Caco-2 (cell line): Measurements from ENCODE around the gene BCL2L12. TPM values are rescaled to one million over a fixed set of nuclear protein-coding genes. Genes with fewer than 3 reads are reported as not detected.

Source experiments
- BruUV-seq: library from RNA; stranded (reverse); fragments of 400-500 nt; replicated peaks from 2 replicates; lab custom pipeline; 2021; lab: Mats Ljungman, UMichigan
- CTCF ChIA-PET: fragments of 300-600 bp; sonication (Branson Sonifier 250); formaldehyde crosslinking; loops from one replicate; lab custom pipeline; 2022; ENCODE audit warnings: antibody characterized with exemption; lab: Charles Lee
- POLR2A ChIA-PET: fragments of 300-600 bp; sonication (Branson Sonifier 250); formaldehyde crosslinking; loops from one replicate; lab custom pipeline; 2022; ENCODE audit warnings: antibody characterized with exemption; lab: Charles Lee
- DNase-seq, 2 experiments: peaks; one replicate each; pipeline versions ENCODE4 v3.0.0 to v3.0.0-alpha.2; 2020 to 2022
- H3K27me3 ChIP-seq: replicated peaks from 2 replicates; pipeline ENCODE4 v1.6.0; 2011; ENCODE audit warnings: low read length; ENCODE audit not compliant: control insufficient read depth, insufficient read depth
- H3K36me3 ChIP-seq: 2 replicates; pipeline ENCODE4 v1.5.1; 2011; ENCODE audit warnings: low read length; ENCODE audit not compliant: control insufficient read depth, insufficient read depth
- H3K4me1 ChIP-seq: fragments of 250-450 bp; sonication (Bioruptor Pico); 2 replicates; pipeline ENCODE4 v1.5.1; 2020; ENCODE audit warnings: mild to moderate bottlenecking
- H3K4me3 ChIP-seq: 2 replicates; pipeline ENCODE4 v1.5.1; 2011; ENCODE audit warnings: low read depth, mild to moderate bottlenecking, control low read depth, low read length
- H3K9me3 ChIP-seq: fragments of 250-450 bp; sonication (Bioruptor Pico); 2 replicates; pipeline ENCODE4 v1.5.1; 2020; ENCODE audit warnings: mild to moderate bottlenecking, moderate library complexity
- H3K27ac Mint-ChIP-seq: one replicate; pipeline ENCODE4 v1.8.0; 2022; ENCODE audit warnings: mixed read lengths; ENCODE audit not compliant: unreplicated experiment
- H3K27me3 Mint-ChIP-seq: one replicate; pipeline ENCODE4 v1.8.0; 2022; ENCODE audit warnings: mixed read lengths; ENCODE audit not compliant: insufficient read depth, unreplicated experiment
- H3K36me3 Mint-ChIP-seq: one replicate; pipeline ENCODE4 v1.8.0; 2022; ENCODE audit warnings: mild to moderate bottlenecking, mixed read lengths; ENCODE audit not compliant: insufficient read depth, unreplicated experiment
- H3K4me1 Mint-ChIP-seq: one replicate; pipeline ENCODE4 v1.8.0; 2022; ENCODE audit warnings: low read depth, mixed read lengths; ENCODE audit not compliant: unreplicated experiment
- H3K4me3 Mint-ChIP-seq: one replicate; pipeline ENCODE4 v1.8.0; 2022; ENCODE audit warnings: mild to moderate bottlenecking, moderate library complexity, mixed read lengths; ENCODE audit not compliant: unreplicated experiment
- H3K9me3 Mint-ChIP-seq: one replicate; pipeline ENCODE4 v1.8.0; 2022; ENCODE audit warnings: mixed read lengths; ENCODE audit not compliant: unreplicated experiment
- CTCF ChIP-seq, 2 experiments: fragments of 200-600 bp in 1 of 2; IDR thresholded peaks; 1 replicate in 1 of 2; 2 replicates in 1 of 2; pipeline versions ENCODE4 v1.5.1 to v1.8.0; 2011 to 2022; ENCODE audit warnings: antibody characterized with exemption in 1 of 2, control low read depth in 1 of 2, inconsistent platforms in 1 of 2, low read depth in 1 of 2, low read length in 1 of 2, mild to moderate bottlenecking in 1 of 2, moderate library complexity in 1 of 2; ENCODE audit not compliant: insufficient read depth in 1 of 2, severe bottlenecking in 1 of 2, unreplicated experiment in 1 of 2
- intact Hi-C: fragments of 100-400 bp; cut with micrococcal nuclease; formaldehyde crosslinking; loops from one replicate; pipeline ENCODE4 v1.10.0; 2022; ENCODE audit not compliant: unreplicated experiment
- total RNA-seq: library from RNA; stranded (reverse); gene quantifications from 2 replicates; pipeline ENCODE4 v1.2.3, GENCODE V29; 2022

The BCL2L12 gene
- total RNA-seq, 1 experiment from 2014 or later = 111 TPM

- POLR2A ChIA-PET = interaction anchor here (0.5 to 2.3 kb wide), 4 partner anchors 13 to 88 kb away, joined by 4 to 15 read pairs (median 5); partner anchors contain the start of genes BCL2L12, IRF3 and RRAS
- DNase-seq = peak; percentile 86 to 89
- Mint-ChIP-seq H3K27me3 (no peaks in the 10 kb centered on the region), H3K27ac (peak overlapping the region; percentile 99), H3K4me3 (peak overlapping the region; percentile 78), H3K36me3 (peaks cover 67% of the 10 kb centered on the region), H3K4me1 (peaks cover 9% of the 10 kb centered on the region), H3K9me3 (no peaks in the 10 kb centered on the region)
- H3K9me3 ChIP-seq = no peaks in the 10 kb centered on the region
- BruUV-seq = TSS peak; percentile 45
- intact Hi-C loops = loop anchor here (2.0 to 5.0 kb wide), 3 partner anchors 65 to 189 kb away; partner anchors contain the start of genes AP2A1 and PNKP
- H3K27me3 ChIP-seq = no peaks in the 10 kb centered on the region
- CTCF ChIA-PET = interaction anchor here (0.7 to 1.9 kb wide), 4 partner anchors 35 to 202 kb away, joined by 3 to 8 read pairs (median 4); partner anchors contain the start of gene AP2A1
- peak; percentile 77 to 82 for TF ChIP-seq CTCF (IDR thresholded peaks at IDR 0.05; ENCODE audit: insufficient read depth in 1 of 2, low read depth in 1 of 2, low read length in 1 of 2, severe bottlenecking in 1 of 2, unreplicated experiment in 1 of 2)
- H3K4me1 ChIP-seq = peaks cover 15% of the 10 kb centered on the region
- peaks cover 2% of the 10 kb centered on the region; the same call in 1 of the 2 replicates for H3K36me3 ChIP-seq
- peak overlapping the region; percentile 100 for H3K4me3 ChIP-seq
Observed at GRCh38 chr19:49677901-49678674, 12.4 kb downstream of the BCL2L12 start.

GRCh38 chr19:49678985-49679770, 13.4 kb downstream of the BCL2L12 start:
- CTCF ChIA-PET = interaction anchor here (0.6 to 1.3 kb wide), 5 partner anchors 34 to 115 kb away, joined by 3 to 4 read pairs (median 3); partner anchors contain the start of gene RRAS
- no peak for DNase-seq
- intact Hi-C loops = loop anchor here (2.0 to 5.0 kb wide), 3 partner anchors 66 to 188 kb away; partner anchors contain the start of genes AP2A1 and PNKP
- Mint-ChIP-seq H3K4me1 (peaks cover 9% of the 10 kb centered on the region), H3K27me3 (no peaks in the 10 kb centered on the region), H3K9me3 (no peaks in the 10 kb centered on the region), H3K4me3 (peak overlapping the region; percentile 78), H3K27ac (peak overlapping the region; percentile 52), H3K36me3 (peaks cover 75% of the 10 kb centered on the region)
- Histone ChIP-seq H3K4me3 (no peak overlapping the region), H3K4me1 (peaks cover 15% of the 10 kb centered on the region), H3K36me3 (peaks cover 2% of the 10 kb centered on the region; the same call in 1 of the 2 replicates), H3K27me3 (no peaks in the 10 kb centered on the region), H3K9me3 (no peaks in the 10 kb centered on the region)
- BruUV-seq = no TSS peak
- TF ChIP-seq CTCF (IDR thresholded peaks at IDR 0.05; ENCODE audit: insufficient read depth in 1 of 2, low read depth in 1 of 2, low read length in 1 of 2, severe bottlenecking in 1 of 2, unreplicated experiment in 1 of 2) = no peak
- POLR2A ChIA-PET = interaction anchor here (0.5 to 1.4 kb wide), 3 partner anchors 17 to 136 kb away, joined by 4 to 13 read pairs (median 5); partner anchors contain the start of gene RRAS
